Neutrophil (primary cell): ENCODE results near the gene FBXO45.
A peak's percentile ranks its signal among the peaks of the same experiment; 100 is the strongest.

Source experiments
- H3K27ac ChIP-seq: fragments of 200-600 bp; sonication (generic); 2 replicates; pipeline ENCODE4 v1.5.1; 2016; ENCODE audit warnings: mild to moderate bottlenecking, moderate library complexity
- H3K27me3 ChIP-seq: fragments of 200-600 bp; sonication (generic); 2 replicates; pipeline ENCODE4 v1.6.0; 2016; ENCODE audit warnings: mild to moderate bottlenecking
- H3K36me3 ChIP-seq: fragments of 200-600 bp; sonication (generic); 2 replicates; pipeline ENCODE4 v1.5.1; 2017
- H3K4me1 ChIP-seq, 2 experiments: fragments of 200-600 bp in 1 of 2; sonication (generic) in 1 of 2; 1 replicate in 1 of 2; 2 replicates in 1 of 2; pipeline versions ENCODE4 v1.5.1 to v1.6.1; 2013 to 2016; ENCODE audit warnings: low read depth in 1 of 2, low read length in 1 of 2, mild to moderate bottlenecking in 1 of 2, moderate library complexity in 1 of 2; ENCODE audit not compliant: control insufficient read depth in 1 of 2, insufficient read depth in 1 of 2
- H3K4me3 ChIP-seq, 2 experiments: fragments of 200-600 bp in 1 of 2; sonication (generic) in 1 of 2; 1 replicate in 1 of 2; 2 replicates in 1 of 2; pipeline ENCODE4 v1.5.1; 2013 to 2016; ENCODE audit warnings: low read depth in 1 of 2, low read length in 1 of 2, mild to moderate bottlenecking in 1 of 2, moderate library complexity in 1 of 2
- H3K9me3 ChIP-seq: fragments of 200-600 bp; sonication (generic); 2 replicates; pipeline ENCODE4 v1.5.1; 2016
- TF ChIP-seq, protein P1 (sequence below): fragments of 200-600 bp; sonication (generic); IDR thresholded peaks from 2 replicates; pipeline ENCODE4 v1.5.1; 2016; ENCODE audit warnings: antibody characterized with exemption

Gene FBXO45

DNA sequence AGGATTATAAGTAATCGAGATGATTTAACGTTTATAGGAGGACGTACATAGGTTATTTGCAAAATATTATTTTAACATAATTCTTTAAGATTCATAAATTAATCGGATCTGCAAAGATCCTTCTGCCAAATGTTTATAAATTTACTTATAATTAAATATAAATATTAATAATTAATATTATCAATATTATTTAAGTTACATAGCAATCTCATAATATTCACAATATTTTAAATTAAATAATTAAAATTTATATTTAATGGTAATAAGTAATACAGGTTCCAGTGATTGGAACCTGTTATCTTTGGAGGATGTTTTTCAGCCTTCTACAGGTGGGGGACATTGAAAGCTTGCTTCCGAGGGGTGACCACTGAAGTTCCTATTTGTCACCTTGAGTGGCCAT is 16.2 kb upstream of the FBXO45 start:
- TF ChIP-seq, protein P1, sequence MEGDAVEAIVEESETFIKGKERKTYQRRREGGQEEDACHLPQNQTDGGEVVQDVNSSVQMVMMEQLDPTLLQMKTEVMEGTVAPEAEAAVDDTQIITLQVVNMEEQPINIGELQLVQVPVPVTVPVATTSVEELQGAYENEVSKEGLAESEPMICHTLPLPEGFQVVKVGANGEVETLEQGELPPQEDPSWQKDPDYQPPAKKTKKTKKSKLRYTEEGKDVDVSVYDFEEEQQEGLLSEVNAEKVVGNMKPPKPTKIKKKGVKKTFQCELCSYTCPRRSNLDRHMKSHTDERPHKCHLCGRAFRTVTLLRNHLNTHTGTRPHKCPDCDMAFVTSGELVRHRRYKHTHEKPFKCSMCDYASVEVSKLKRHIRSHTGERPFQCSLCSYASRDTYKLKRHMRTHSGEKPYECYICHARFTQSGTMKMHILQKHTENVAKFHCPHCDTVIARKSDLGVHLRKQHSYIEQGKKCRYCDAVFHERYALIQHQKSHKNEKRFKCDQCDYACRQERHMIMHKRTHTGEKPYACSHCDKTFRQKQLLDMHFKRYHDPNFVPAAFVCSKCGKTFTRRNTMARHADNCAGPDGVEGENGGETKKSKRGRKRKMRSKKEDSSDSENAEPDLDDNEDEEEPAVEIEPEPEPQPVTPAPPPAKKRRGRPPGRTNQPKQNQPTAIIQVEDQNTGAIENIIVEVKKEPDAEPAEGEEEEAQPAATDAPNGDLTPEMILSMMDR, result no peak
- Histone ChIP-seq H3K4me3 (no peak overlapping the region), H3K4me1 (peaks cover 38 to 40% of the 10 kb centered on the region in 2 experiments), H3K27me3 (no peaks in the 10 kb centered on the region), H3K36me3 (no peaks in the 10 kb centered on the region), H3K9me3 (no peaks in the 10 kb centered on the region), H3K27ac (no peak overlapping the region)

- Histone ChIP-seq H3K9me3 (no peaks in the 10 kb centered on the region), H3K27ac (peak overlapping the region; percentile 88), H3K4me3 (no peak overlapping the region), H3K36me3 (no peaks in the 10 kb centered on the region), H3K4me1 (peaks cover 51 to 53% of the 10 kb centered on the region in 2 experiments), H3K27me3 (no peaks in the 10 kb centered on the region)
- TF ChIP-seq, protein P1, result no peak
Measured at GRCh38 chr3:196553551-196553950, 14.9 kb upstream of the FBXO45 start.

DNA sequence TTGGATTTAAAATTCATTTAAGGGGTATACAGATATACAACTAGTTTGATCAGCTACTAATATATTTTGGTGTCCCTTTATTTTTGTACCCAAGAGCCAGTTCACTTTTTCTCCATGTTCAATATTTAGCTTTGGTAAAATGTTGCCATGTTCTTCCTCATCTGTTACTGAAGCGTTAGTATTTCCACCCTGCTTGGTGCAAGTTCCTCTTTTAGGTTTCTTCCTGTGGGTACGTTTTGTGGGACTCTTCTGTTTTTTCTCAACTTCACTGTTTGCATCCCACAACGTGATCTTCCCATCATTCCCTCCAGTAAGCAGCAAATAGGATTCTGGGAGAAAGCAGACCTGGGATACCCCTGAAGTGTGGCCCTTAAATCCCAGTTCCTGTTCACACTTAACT is 14.3 kb upstream of the FBXO45 start:
- TF ChIP-seq, protein P1, result no peak
- no peaks in the 10 kb centered on the region for H3K9me3 ChIP-seq
- peak overlapping the region; percentile 43 to 47 for H3K4me3 ChIP-seq
- peaks cover 57 to 60% of the 10 kb centered on the region in 2 experiments for H3K4me1 ChIP-seq
- H3K36me3 ChIP-seq, result no peaks in the 10 kb centered on the region
- peak overlapping the region; percentile 88 for H3K27ac ChIP-seq
- no peaks in the 10 kb centered on the region for H3K27me3 ChIP-seq

DNA sequence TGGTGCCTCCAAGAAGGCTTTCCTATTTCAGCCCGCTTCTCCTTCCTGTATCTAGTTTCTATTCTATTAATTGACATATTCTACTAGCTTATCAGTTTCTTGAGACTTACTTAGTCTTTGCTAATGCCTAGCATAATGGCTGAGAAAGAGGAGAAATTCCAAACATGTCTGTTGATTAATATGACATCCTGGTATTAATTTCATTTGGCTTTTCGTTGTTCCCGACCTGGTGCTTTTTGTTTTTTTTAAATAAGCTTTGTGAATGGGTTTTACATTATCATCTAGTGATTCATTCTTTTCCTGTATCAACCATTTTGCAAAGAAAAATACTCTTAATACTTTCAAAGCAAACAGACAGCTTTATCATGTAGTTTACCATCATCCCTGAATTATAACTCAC is 13.2 kb upstream of the FBXO45 start:
- H3K36me3 ChIP-seq, result peaks cover under 1% of the 10 kb centered on the region
- TF ChIP-seq, protein P1, result no peak
- H3K27ac ChIP-seq, result peak overlapping the region; percentile 88

DNA sequence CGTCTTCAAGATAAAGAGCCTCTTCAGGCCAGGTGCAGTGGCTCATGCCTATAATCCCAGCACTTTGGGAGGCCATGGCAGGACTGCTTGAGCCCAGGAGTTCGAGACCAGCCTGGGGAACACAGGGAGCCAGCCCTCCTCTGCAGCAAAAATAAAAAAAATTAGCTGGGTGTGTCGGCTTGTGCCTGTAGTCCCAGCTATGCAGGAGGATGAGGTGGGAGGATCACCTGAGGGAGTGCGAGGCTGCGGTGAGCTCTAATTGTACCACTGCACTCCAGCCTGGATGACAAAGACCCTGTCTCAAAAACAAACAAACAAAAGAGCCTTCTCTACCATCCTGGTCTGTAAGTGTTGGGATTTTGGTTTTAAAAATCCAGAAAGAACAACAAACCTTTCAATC is 11.2 kb upstream of the FBXO45 start:
- H3K27ac ChIP-seq, result peak overlapping the region; percentile 65
- TF ChIP-seq, protein P1, result no peak
- H3K36me3 ChIP-seq, result peaks cover 16% of the 10 kb centered on the region
- no peaks in the 10 kb centered on the region for H3K27me3 ChIP-seq
- no peak overlapping the region for H3K4me3 ChIP-seq
- peaks cover 59 to 67% of the 10 kb centered on the region in 2 experiments for H3K4me1 ChIP-seq
- H3K9me3 ChIP-seq, result no peaks in the 10 kb centered on the region

More for the DNA sequence above, 13.2 kb upstream of the FBXO45 start:
- Histone ChIP-seq H3K27me3 (no peaks in the 10 kb centered on the region), H3K4me3 (no peak overlapping the region), H3K4me1 (peaks cover 59 to 67% of the 10 kb centered on the region in 2 experiments), H3K9me3 (no peaks in the 10 kb centered on the region)

GRCh38 chr3:196558476-196558875 is 10.0 kb upstream of the FBXO45 start:
- H3K4me3 ChIP-seq, result no peak overlapping the region
- TF ChIP-seq, protein P1, result no peak
- H3K4me1 ChIP-seq, result peaks cover 59 to 63% of the 10 kb centered on the region in 2 experiments
- H3K27me3 ChIP-seq, result no peaks in the 10 kb centered on the region
- peak overlapping the region; percentile 71 for H3K27ac ChIP-seq
- H3K36me3 ChIP-seq, result peaks cover 16% of the 10 kb centered on the region
- H3K9me3 ChIP-seq, result no peaks in the 10 kb centered on the region
